Measurements from ENCODE around the gene MAN1B1. TPM values are rescaled to one million over a fixed set of nuclear protein-coding genes. Genes with fewer than 3 reads are reported as not detected.
"Not testable (repeated sequence)": the region's sequence is repeated elsewhere in the genome, so short reads cannot be mapped to it uniquely, and the experiment has no call there.

The MAN1B1 gene
- total RNA-seq, 1 donor from 2014 or later = 41.9 TPM

GRCh38 chr9:137128862-137129455 lies 42.2 kb downstream of the MAN1B1 start:
- no peak for TF ChIP-seq CTCF (IDR thresholded peaks at IDR 0.05)
- peaks cover 31% of the 10 kb centered on the region for H3K4me1 ChIP-seq
- H3K36me3 ChIP-seq = no peaks in the 10 kb centered on the region
- H3K9me3 ChIP-seq = no peaks in the 10 kb centered on the region
- H3K4me3 ChIP-seq = peak overlapping the region; percentile 80
- ATAC-seq (peak; percentile 4 to 18), DNase-seq (no peak)
- intact Hi-C loops (cut with DNase I) = no loop called here
- H3K27me3 ChIP-seq (ENCODE audit: low read depth) = peaks cover 21% of the 10 kb centered on the region
- H3K27ac ChIP-seq = peak overlapping the region; percentile 80

GRCh38 chr9:137129456-137130175 lies 42.8 kb downstream of the MAN1B1 start:
- Histone ChIP-seq H3K9me3 (no peaks in the 10 kb centered on the region), H3K27me3 (ENCODE audit: low read depth) (peaks cover 23% of the 10 kb centered on the region), H3K27ac (peak overlapping the region; percentile 80), H3K4me3 (peak overlapping the region; percentile 80), H3K4me1 (peaks cover 31% of the 10 kb centered on the region), H3K36me3 (no peaks in the 10 kb centered on the region)
- intact Hi-C loops (cut with DNase I) = no loop called here
- no peak for TF ChIP-seq CTCF (IDR thresholded peaks at IDR 0.05)
- DNase-seq (peak; percentile 95), ATAC-seq (peak; percentile 98)

GRCh38 chr9:137130176-137130755 lies 43.5 kb downstream of the MAN1B1 start:
- DNase-seq (no peak), ATAC-seq (peak in 1 of 2 donors; percentile 28)
- H3K9me3 ChIP-seq = no peaks in the 10 kb centered on the region
- intact Hi-C loops (cut with DNase I) = no loop called here
- peaks cover 31% of the 10 kb centered on the region for H3K4me1 ChIP-seq
- H3K4me3 ChIP-seq = peak overlapping the region; percentile 80
- H3K27me3 ChIP-seq (ENCODE audit: low read depth) = peaks cover 28% of the 10 kb centered on the region
- TF ChIP-seq CTCF (IDR thresholded peaks at IDR 0.05) = no peak
- H3K27ac ChIP-seq = peak overlapping the region; percentile 80
- H3K36me3 ChIP-seq = no peaks in the 10 kb centered on the region

GRCh38 chr9:137134191-137134590 lies 47.4 kb downstream of the MAN1B1 start:
- Histone ChIP-seq H3K36me3 (no peaks in the 10 kb centered on the region), H3K4me1 (peaks cover 6% of the 10 kb centered on the region), H3K4me3 (no peak overlapping the region), H3K27ac (no peak overlapping the region), H3K27me3 (ENCODE audit: low read depth) (peaks cover 65% of the 10 kb centered on the region), H3K9me3 (no peaks in the 10 kb centered on the region)
- ATAC-seq = no peak
- intact Hi-C loops (cut with DNase I) = no loop called here
- DNase-seq = no peak
- no peak for TF ChIP-seq CTCF (IDR thresholded peaks at IDR 0.05)

- H3K4me3 ChIP-seq; intact Hi-C loops (cut with DNase I); DNase-seq; H3K4me1 ChIP-seq; H3K36me3 ChIP-seq; ATAC-seq; H3K9me3 ChIP-seq; H3K27ac ChIP-seq: not testable (repeated sequence)
- H3K27me3 ChIP-seq (ENCODE audit: low read depth) = peaks cover 75% of the 10 kb centered on the region
Measured at GRCh38 chr9:137135154-137135553, 48.4 kb downstream of the MAN1B1 start.
